Stimulated activated CD8-positive, alpha-beta memory T cell treated with anti-CD3 and anti-CD28 coated beads, Interleukin-4, amount 100 ng/mL, for 1 hour (primary cell): ENCODE measurements around the gene NUP210.

Source experiments
- DNase-seq, 2 donors: peaks; one replicate each; pipeline ENCODE4 v3.0.0-alpha.2; 2020; ENCODE audit warnings: low read depth in 2 of 2, low spot score in 1 of 2

The NUP210 gene

DNA sequence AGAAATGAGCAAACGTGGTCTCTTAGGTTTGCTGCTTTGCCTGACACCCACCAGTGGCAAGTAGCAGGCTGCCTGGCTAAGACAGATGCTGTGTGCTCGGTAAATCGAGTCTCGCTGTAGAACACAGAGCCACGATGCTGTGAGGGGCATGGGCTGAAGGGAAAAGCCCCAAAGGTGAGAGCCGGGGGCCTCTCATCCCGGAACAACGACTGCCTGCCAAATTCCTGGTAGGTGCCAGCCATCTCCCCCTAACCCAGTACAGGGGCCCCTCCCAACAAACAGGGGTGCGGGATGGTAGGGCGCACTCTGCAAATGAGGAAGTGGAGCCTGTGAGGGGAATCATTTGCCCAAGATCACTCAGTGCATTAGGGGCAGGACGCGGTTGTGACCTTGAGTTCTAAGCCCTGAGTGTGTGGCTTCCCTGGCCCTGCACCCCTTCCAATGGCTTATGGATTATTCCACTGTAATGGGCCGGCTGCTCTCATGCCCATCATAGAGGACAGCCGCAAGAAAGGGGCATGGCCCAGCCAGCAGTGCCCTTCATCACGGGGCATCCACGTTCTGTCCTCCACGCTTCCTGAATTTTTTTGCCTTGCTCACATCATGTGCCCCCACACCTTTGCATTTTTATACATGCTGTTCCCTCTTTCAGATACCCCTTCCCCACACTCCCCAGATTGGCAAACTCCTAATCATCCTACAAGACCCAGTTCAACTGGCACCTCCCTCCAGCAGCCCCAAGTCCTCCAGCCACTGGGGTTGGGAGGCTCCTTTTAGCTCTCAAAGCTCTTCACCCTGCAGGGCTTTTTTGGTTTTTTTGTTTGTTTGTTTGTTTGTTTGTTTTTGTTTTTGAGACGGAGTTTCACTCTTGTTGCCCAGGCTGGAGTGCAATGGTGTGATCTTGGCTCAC is 125.4 kb downstream of the NUP210 start:
- DNase-seq, result no peak

DNA sequence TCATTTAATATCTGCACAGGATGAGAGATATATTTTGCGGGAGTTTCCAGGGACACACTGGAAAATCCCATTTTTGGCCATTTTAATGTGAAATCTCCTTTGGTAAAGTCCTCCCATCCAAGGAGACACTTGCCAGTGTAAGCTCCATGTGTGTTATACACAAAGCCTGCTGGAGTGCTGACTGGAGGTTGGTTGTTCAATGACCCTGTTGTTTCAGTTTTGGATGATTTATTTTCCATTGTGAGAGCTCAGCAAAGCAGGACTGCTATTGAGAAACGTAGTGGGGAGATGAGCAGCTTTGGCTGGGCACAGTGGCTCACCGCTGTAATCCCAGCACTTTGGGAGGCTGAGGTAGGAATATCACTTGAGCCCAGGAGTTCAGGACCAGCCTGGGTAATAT is 127.7 kb downstream of the NUP210 start:
- DNase-seq, result no peak

DNA sequence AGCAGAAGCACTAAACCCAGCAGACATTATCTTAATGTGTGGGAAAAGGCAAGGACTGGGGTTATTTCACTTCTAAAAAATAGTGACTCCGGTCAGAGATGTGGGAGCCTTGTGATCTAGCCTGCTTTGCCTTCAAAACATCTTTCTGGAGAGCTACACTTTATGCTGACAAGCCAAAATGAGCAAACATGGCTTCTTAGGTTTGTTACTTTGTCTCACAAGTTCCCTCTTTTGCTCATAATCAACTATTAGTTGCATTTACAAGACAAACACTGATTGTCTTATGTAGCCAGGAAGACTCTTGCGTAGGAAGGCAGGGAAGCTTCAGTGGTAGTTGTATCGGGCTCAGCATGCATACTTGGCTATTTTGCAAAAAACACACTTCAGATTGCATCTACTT is 129.2 kb downstream of the NUP210 start:
- no peak for DNase-seq

DNA sequence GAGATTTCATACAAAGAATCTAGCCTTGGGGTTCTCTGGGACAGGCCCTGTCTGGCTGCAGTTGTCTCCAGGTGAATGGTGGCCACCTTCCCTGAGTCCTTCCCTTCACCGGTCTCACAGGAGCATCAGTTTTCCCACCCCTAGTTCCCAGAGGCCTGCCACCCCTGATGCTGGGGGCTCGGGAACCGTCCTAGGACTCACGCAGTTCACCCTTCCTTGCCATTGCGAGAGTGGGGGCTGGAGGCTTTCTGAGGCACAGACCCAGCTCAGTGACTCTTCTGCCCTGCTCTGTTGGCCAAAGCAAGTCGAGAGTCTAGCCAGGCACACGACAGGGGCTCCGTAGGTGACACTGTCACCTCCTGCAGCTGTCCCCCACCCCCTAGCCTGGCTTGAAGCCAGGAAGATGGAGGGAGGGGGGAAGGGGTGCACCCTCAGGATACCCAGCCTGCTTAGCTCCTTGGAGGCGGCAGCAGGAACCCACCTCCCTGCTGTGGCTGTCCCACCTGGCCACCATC is 130.3 kb downstream of the NUP210 start:
- no peak for DNase-seq

DNA sequence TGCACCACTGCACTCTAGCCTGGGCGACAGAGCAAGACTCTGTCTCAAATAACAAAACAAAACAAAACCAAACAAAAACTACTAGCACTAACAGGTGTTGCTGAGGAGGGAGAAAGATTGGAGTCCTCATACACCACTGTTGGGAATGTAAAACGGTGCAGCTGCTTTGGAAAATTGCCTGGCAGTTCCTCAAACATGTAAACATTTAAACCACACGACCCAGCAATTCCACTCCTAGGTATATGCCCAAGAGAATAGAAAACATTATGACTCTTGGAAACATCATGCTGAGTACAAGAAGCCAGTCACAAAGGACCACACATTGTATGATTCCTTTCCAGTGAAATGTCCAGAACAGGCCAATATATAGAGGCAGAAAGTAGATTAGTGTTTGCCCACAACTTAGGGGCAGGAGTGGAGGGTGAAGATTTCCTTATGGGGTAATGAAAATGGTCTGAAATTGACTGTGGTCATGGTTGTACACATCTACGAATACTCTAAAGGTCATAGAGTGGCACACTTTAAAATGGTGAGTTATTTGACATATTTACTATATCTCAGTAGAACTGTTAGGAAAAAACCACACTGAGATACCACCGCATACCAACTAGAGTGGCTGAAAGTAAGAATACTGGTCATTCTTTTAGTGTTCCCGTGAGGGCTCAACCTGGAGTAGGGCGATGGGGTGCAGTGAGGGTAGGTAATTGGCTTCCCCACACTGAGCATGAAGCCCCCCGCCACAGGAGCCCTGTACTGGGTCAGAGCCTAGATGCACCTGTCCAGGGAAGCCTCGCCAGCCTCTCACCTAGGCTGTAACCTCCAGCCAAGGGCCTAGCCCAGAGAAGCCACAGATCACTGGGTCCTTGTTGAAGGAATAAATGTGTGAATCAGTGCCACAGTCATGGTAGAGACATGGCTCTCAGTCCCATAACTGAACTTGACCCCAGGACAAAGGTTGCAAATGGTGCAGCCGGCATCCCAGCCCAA is 131.1 kb downstream of the NUP210 start:
- DNase-seq, result no peak

DNA sequence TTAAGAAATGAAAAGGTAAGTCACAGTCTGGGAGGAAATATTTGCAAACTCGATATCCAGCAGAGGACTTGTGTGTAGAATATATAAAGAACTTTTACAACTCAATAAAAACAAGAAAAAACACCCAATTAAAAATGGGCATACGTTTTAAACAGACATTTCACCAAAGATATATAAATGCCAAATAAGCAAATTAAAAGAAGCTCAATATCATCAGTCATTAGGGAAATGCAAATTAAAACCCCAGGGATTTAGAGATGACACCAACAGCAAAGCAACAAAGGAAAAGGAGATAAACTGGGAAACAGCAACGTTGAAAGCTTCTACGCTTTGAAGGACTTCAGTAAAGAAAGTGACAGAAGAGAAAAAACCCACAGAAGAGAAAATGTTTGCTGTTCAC is 132.3 kb downstream of the NUP210 start:
- no peak for DNase-seq

DNA sequence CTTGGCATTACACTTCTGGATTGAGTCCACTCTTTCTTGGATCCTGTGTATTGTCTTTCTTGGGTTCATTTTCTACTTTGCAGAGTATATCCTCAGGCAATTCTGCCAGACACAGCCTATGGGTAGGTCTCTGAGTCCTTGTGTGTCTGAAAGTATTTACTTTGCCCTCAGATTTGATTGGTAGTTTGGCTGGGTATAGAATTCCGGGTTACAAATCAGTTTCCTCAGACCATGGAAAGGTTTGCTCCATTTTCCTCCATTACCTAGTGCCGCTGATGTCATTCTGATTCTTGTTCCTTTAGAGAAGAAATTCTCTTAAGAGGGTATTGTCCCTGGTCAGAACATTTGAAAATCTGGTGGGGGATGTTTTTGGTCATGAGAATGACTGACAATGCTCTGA is 133.2 kb downstream of the NUP210 start:
- no peak for DNase-seq

DNA sequence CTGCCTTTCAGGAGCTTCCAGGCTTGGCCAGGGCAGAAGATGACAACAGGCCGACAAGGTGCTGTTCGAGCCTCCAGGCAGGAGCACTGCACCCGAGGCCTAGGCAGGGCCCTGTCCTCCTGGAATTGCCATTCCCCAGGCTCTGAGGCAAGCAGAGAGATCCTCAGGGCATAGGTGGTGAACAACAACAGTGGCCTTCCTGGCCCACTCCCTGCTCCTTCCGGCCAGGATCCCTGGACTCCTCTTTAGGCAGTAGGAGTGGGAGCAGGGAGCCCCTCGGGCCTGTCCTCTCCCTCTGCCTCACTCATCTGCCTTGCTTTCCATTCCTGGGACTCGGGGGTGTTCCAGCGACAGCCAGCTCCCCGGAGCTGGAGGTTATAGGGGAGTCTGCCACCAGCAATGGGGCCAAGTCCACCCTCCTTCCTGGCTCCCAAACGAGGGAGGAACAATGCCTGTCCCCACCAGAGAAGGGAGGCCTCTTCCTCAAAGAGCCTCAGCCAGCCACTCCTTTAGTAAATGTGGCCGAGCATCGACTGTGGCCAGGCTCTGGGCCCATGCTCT is 135.0 kb downstream of the NUP210 start:
- no peak for DNase-seq

DNA sequence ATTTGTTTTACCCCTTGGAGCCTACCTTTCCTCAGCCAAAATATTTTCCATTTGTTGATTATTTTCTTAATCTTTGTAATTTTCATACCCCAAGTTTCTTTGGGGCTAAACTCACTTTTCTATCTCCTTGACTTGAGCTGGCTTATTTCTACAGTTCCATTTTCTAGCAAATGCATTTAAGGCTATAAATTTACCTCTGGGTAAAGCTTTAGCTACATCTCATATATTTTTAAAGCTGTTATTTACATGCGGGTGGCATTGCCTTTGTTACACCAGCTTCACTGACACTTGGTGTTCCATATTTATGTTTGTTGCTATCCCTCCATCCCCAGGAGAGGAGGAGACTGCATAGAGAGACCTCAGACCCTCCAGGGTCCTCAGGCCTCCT is 136.3 kb downstream of the NUP210 start:
- DNase-seq, result no peak

DNA sequence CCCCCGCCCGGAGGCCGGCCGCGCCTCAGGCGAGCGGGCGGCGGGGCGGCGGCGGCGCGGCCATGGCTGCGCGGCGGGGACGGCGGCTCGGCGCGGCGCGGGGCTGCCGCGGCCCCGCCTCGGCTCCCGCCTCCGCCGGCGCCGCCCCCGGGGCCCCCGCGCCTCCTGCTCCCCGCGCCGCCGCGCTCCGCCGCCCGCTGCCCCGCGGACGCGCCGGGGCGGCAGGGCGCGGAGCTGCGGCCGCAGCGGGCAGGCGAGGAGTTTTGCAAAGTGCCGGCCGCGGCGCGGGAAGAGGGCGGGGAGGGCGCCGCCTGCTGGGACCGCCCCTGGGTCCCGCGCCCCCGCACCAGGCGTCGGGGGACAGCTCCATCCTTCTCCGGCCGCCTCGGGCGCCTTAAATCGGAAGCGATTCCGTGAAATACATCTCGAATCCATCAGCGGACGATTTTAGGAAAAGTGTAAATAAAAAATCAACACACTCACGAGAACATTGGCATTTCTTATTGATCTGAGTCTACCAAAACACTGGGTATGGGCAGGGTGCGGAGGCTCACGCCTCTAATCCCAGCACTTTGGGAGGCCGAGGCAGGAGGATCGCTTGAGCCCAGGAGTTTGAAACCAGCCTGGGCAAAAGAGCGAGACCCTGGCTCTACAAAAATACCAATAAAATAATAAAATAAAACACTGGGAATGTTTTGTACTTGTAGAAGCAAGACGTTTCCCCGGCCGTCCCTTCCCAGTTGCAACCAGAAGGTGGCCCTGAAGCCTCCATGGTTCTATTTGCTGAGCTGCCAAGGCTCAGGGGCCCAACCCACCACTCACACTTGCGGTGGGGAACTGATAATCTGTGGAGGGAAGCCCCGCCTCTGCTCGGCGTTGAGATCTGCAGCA is 136.9 kb downstream of the NUP210 start:
- DNase-seq, result no peak

DNA sequence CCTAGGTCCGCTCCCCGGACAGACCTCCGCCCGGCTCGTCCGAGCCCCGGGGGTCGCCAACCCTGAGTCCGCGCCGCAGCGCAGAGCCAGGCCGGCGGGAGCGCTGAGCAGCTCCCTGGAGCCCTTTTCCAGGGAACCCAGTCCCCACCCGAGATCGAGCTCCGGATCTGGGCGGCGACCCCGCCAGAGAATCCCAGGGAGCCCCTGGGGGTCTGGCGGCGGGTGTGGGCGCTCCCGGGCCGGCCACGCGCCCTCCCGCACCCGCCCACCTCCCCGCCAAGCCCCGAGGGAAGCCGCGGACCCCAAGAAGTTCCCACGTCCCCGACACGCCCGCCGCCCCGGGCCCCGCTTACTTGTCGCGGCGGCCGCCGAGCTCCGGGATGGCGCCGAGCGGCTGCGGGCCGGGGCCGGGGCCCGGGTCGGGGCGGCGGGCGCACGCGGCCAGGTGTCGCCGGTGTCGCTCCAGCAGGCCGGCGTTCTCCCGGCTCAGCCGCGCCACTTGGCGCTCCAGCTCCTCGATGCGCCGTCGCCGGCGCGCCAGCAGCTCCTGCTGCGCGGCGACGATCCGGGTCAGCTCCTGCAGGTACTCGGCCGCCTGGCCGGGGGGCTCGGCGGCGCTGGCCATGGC is 137.7 kb downstream of the NUP210 start:
- DNase-seq, result no peak

DNA sequence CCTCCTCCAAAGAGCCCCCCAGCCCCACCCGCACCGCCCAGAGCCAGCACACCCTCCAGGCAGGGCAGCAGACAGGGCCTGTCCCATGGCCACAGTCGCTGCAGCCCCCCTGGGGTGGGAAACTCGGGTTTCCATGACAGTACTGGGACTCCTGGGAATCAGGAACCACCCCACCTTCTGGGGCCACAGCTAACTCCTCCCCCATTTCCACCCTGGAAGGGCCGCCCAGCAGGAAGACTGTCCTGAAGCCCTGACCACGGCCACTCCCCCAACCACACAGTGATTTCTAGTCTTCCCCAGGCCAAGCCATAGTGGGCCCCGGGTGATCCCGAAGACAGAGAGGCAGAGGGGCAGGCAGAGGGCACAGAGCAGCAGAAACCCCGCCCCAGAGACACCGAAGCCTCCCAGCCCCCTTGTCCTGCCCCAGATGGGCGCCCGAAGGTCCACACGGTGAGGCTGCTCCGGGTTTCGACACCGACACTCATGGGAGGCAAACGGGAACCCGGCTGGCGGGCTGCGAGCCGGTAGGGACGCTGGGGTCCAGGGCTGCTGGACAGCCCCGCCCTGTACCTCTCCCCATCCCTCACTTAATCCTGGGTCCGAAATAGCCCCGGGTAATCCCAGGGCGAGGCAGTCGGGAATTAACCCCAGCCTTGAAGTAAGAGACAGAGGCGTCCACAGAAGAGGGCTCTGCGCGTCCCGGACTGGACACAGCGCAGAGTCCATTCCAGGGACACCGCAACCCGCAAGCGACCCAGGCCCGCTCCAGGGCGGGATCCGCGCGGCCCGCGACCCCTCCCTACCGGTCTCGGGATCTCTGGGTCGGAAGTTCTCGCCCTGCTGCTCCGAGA is 138.4 kb downstream of the NUP210 start:
- DNase-seq, result no peak

DNA sequence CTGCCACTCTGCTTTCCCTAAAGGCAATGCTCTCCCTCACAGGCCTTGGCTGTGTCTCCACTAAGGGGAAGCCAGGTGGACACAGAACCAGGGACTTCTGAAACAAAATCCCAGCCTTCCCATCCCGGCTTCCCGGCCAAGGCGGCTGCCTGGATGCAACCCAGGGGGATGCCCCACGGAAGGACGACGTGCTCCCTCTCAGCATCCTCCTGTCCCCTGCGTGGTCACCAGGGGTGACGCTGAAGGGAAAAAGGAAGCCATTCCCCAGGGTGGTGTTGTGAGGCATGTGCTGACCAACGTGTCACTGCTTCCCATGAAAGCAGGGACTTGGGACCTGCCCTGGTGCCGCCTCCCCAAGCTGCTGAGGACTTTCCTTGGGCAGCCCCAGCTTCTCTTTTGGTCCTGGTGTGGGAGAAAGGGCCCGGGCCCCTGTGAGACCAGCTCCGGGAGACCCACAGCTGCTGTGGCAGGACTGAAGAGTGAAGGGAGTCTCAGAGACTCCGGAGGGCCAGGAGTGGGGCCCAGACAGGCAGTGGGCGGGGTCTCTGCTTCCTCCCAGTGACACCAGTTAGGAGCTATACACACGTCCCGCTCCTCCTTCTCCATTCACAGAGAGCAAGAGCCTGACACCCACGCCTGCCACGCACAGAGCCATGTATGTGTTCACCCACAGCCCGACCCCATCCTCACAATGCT is 139.2 kb downstream of the NUP210 start:
- no peak for DNase-seq

DNA sequence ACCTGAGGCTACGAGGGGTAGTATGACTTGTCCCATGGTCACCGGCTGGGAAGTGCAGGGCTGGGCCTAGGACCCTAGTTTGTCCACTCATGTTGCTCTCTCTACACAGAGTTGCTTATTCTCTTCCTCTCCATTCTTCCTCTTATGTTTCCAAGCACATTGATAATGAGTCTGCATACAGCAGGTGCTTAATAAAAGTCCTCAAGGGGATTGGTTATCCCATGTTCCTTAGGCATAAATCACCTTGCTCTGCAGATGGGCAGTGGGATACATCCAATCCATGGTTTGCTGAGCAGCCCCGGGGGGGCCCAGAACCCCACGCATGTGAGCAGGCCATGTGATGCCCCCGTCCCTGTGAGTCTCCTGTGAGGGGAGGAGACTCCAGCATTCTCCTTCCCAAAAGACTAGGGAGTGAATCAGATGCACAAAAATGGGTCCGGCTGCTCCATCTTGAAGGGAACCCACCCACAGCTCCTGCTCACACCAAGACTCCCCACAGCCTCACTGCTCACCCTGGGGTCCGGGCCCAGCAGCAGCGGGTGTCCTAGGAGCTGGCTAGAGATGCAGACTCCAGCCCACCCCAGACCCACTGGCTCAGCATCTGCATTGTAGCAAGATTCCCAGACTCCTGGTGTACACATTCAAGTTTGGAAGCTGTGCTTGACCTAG is 139.9 kb downstream of the NUP210 start:
- DNase-seq, result no peak

DNA sequence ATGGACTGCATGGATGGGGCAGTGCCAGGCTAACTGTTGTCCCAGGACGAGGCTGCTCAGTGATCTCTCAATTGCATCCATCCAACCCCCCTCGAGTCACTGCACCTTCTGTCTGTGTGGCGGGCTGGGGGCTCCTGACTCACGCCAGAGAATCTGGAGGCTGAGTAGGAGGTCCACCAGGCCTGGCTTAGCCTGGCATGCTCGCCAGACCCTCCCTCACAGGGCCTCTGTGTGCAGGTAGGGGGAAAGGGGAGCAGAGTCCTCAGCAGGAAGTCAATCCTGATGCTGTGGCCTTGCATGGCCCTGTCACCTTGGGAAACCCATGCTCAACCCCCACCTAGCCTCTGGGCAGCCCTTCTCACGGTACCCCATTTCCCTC is 140.6 kb downstream of the NUP210 start:
- no peak for DNase-seq

DNA sequence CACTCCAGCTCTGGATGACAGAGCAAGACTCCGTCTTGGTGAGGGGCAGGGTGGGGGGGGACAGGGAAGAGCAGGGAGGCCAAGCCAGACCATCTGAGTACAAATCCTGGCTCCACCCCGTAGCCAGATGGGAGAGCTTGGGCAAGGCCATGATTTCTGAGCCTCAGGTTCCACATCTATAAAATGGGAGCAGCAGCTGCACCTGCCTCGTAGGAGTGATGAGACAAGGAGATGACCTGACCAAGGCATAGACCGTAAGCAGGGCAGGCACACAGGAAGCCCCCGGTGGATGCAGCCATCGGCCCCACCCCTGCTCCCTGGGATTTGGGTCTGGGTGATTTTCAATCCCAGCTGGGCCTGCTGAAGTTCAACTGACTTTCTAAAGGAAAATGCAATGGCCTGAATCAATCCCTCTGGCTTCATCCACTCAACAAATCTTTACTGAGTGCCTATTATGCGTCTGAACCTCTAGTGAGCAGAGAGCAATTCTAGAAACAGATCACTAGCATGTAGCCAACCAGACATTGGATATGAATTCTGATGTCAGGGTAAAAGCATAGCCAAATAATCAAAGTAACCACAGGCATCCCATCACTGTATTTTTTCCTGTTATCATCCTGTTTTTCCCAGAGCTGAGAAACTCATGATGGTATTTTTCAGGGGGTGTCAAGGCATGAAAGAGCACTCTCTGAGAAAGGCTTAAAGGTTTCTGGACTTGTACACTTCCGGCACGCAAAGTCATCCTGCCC is 141.2 kb downstream of the NUP210 start:
- DNase-seq, result no peak

DNA sequence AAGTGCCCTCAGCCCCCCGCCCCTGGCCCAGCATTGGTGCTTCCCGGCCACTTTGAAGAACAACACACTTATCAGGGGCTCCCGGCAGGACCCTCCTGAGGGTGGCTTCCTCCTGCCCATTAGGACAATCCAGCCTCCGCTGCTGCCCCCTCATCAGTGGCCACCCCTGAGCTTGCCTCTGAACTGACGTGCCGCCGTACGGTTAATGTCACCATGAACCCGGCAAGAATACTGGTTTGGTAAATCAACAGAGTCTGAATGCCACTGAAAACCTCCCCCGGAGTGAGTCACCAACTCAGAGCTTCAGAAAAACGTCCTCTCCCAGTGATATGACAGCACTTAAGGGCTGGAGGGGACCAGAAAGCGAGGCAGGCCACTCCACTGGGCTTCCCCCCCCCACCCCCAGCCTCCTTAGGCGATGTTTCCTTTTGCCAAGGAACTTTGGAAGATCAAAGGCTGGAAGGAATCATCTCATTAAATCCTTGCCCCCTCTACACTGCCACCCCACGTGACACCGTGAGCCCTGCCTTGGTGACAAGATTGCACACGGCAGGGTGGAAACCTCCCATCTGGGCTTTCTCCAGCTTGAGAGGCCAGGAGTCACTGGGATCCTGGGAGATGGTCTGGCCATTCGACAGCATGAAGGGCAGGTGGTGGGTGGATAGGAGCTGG is 142.1 kb downstream of the NUP210 start:
- no peak for DNase-seq
